AG20443 (cell line): ENCODE results near the gene TMEM26.

Experiments used
- DNase-seq: peaks from one replicate; pipeline ENCODE4 v3.0.0; 2012; ENCODE audit warnings: low spot score, mixed read lengths

Gene TMEM26

GRCh38 chr10:61452655-61453641 lies at the start of gene TMEM26:
Gene TMEM26, minus strand, starts transcription at chr10:61453381. Its CDS starts 300 bp downstream, at chr10:61453081.
- DNase-seq, result peak; percentile 68

GRCh38 chr10:61500460-61500859 lies 47.3 kb upstream of the TMEM26 start:
- DNase-seq, result no peak

- no peak for DNase-seq
These were observed 39.3 kb upstream of the TMEM26 start for GRCh38 chr10:61492364-61492995.

- peak; percentile 37 for DNase-seq
These were observed 34.3 kb upstream of the TMEM26 start for GRCh38 chr10:61487506-61487905.

GRCh38 chr10:61486738-61487396 lies 33.7 kb upstream of the TMEM26 start:
- no peak for DNase-seq

GRCh38 chr10:61486251-61486650 lies 33.1 kb upstream of the TMEM26 start:
- no peak for DNase-seq

- no peak for DNase-seq
These were observed 28.4 kb upstream of the TMEM26 start for GRCh38 chr10:61481597-61481996.

GRCh38 chr10:61480208-61480607 lies 27.0 kb upstream of the TMEM26 start:
- DNase-seq, result no peak

- no peak for DNase-seq
These were observed 25.6 kb upstream of the TMEM26 start for GRCh38 chr10:61478621-61479312.

GRCh38 chr10:61477451-61477850 lies 24.3 kb upstream of the TMEM26 start:
- no peak for DNase-seq

- no peak for DNase-seq
These were observed 23.3 kb upstream of the TMEM26 start for GRCh38 chr10:61476529-61476928.

GRCh38 chr10:61475449-61475873 lies 22.3 kb upstream of the TMEM26 start:
- peak; percentile 45 for DNase-seq

GRCh38 chr10:61472090-61472674 lies 19.0 kb upstream of the TMEM26 start:
- DNase-seq, result no peak

- no peak for DNase-seq
These were observed 18.3 kb upstream of the TMEM26 start for GRCh38 chr10:61471491-61471890.

- no peak for DNase-seq
These were observed 17.6 kb upstream of the TMEM26 start for GRCh38 chr10:61470740-61471139.

- no peak for DNase-seq
These were observed 12.9 kb upstream of the TMEM26 start for GRCh38 chr10:61465901-61466632.

- no peak for DNase-seq
These were observed 12.0 kb upstream of the TMEM26 start for GRCh38 chr10:61465171-61465496.

GRCh38 chr10:61464461-61465170 lies 11.4 kb upstream of the TMEM26 start:
- DNase-seq, result peak; percentile 23

GRCh38 chr10:61463035-61463909 lies 10.1 kb upstream of the TMEM26 start:
- DNase-seq, result peak; percentile 36
